Prostate gland (tissue), 2 donors: Measurements from ENCODE around the gene ARHGAP26. TPM values are rescaled to one million over a fixed set of nuclear protein-coding genes. Genes with fewer than 3 reads are reported as not detected.

ENCODE experiments used
- DNase-seq: peaks from one replicate; pipeline ENCODE4 v3.0.0-alpha.2; 2019; ENCODE audit warnings: low spot score
- H3K27ac ChIP-seq, 2 donors: fragments of 200-600 bp; sonication (generic); 2 replicates each; pipeline ENCODE4 v1.5.1; 2017 to 2019
- H3K27me3 ChIP-seq: fragments of 200-600 bp; sonication (generic); replicated peaks from 2 replicates; pipeline ENCODE4 v1.5.1; 2019; ENCODE audit not compliant: insufficient read depth
- H3K36me3 ChIP-seq, 2 donors: fragments of 200-600 bp; sonication (generic); 1 replicate in 1 of 2; 2 replicates in 1 of 2; pipeline versions ENCODE4 v1.5.1 to v1.8.1; 2017 to 2019
- H3K4me1 ChIP-seq: fragments of 200-600 bp; sonication (generic); replicated peaks from 2 replicates; pipeline ENCODE4 v1.5.1; 2019
- H3K4me3 ChIP-seq, 2 donors: fragments of 200-600 bp; sonication (generic); 2 replicates each; pipeline ENCODE4 v1.5.1; 2017 to 2019
- H3K9me3 ChIP-seq: fragments of 200-600 bp; sonication (generic); 2 replicates; pipeline ENCODE4 v1.5.1; 2017
- CTCF ChIP-seq, 4 experiments: fragments of 200-600 bp in 2 of 4; fragments of 450-650 bp in 2 of 4; sonication (generic) in 2 of 4; IDR thresholded peaks; 1 replicate in 3 of 4; 2 replicates in 1 of 4; pipeline ENCODE4 v1.5.1; 2016 to 2019; ENCODE audit warnings: antibody characterized with exemption in 4 of 4, mild to moderate bottlenecking in 2 of 4, moderate library complexity in 2 of 4
- POLR2A ChIP-seq: fragments of 450-650 bp; IDR thresholded peaks from one replicate; pipeline ENCODE4 v1.6.1; 2016; ENCODE audit warnings: antibody characterized with exemption, mild to moderate bottlenecking
- POLR2AphosphoS5 ChIP-seq: sonication (generic); formaldehyde crosslinking; IDR thresholded peaks from one replicate; pipeline ENCODE4 v1.6.1; 2017; ENCODE audit warnings: antibody characterized with exemption
- WGBS: methylation state at CpG from one replicate; pipeline ENCODE4 v1.1.5; 2018; 5-methylcytosine and 5-hydroxymethylcytosine counted together
- intact Hi-C: fragments of 100-400 bp; cut with DNase I; formaldehyde crosslinking; loops from one replicate; pipeline ENCODE4 v1.14.2; 2022
- total RNA-seq, 2 donors: library from RNA; depleted of rRNA; stranded (reverse); fragments of >200 nt; gene quantifications; one replicate each; pipeline ENCODE4 v1.1.0, GENCODE V29; 2016

Gene ARHGAP26
- total RNA-seq, 2 donors from 2014 or later, result 11.7 to 39.8 TPM

- no peak overlapping the region for H3K4me3 ChIP-seq
- H3K4me1 ChIP-seq, result peaks cover 11% of the 10 kb centered on the region
These were observed 51.7 kb downstream of the ARHGAP26 start for GRCh38 chr5:142821733-142822487.

GRCh38 chr5:142823126-142823525 lies 52.9 kb downstream of the ARHGAP26 start:
- intact Hi-C loops, result loop anchor here (10.0 kb wide), 1 partner anchor 48 kb away; the partner anchor contains the start of gene ARHGAP26
- H3K4me1 ChIP-seq, result peaks cover 4% of the 10 kb centered on the region
- no peak overlapping the region for H3K4me3 ChIP-seq
- no peak for DNase-seq
- 80% methylated on average over 2 of the region's 2 CpGs for WGBS
- no peak overlapping the region for H3K27ac ChIP-seq
- H3K9me3 ChIP-seq, result no peaks in the 10 kb centered on the region
- no peaks in the 10 kb centered on the region for H3K36me3 ChIP-seq
- TF ChIP-seq POLR2AphosphoS5, result no peak
- no peaks in the 10 kb centered on the region for H3K27me3 ChIP-seq

More at GRCh38 chr5:142821733-142822487, 51.7 kb downstream of the ARHGAP26 start:
- intact Hi-C loops, result loop anchor here (10.0 kb wide), 1 partner anchor 47 kb away; the partner anchor contains the start of gene ARHGAP26
- 55% methylated on average over 3 of the region's 3 CpGs for WGBS
- TF ChIP-seq CTCF (IDR thresholded peaks at IDR 0.05) (no peak), POLR2AphosphoS5 (no peak), POLR2A (no peak)
- no peaks in the 10 kb centered on the region for H3K9me3 ChIP-seq
- H3K36me3 ChIP-seq, result no peaks in the 10 kb centered on the region
- DNase-seq, result no peak
- H3K27ac ChIP-seq, result no peak overlapping the region
- H3K27me3 ChIP-seq, result no peaks in the 10 kb centered on the region

- intact Hi-C loops, result loop anchor here (10.0 kb wide), 1 partner anchor 49 kb away; the partner anchor contains the start of gene ARHGAP26
- Histone ChIP-seq H3K27ac (no peak overlapping the region), H3K4me1 (no peaks in the 10 kb centered on the region), H3K27me3 (no peaks in the 10 kb centered on the region), H3K36me3 (no peaks in the 10 kb centered on the region), H3K4me3 (no peak overlapping the region), H3K9me3 (no peaks in the 10 kb centered on the region)
- no peak for DNase-seq
- no peak for TF ChIP-seq POLR2A
- TF ChIP-seq POLR2AphosphoS5, result no peak
- no peak for TF ChIP-seq CTCF (IDR thresholded peaks at IDR 0.05)
- WGBS, result 79% methylated on average over 5 of the region's 5 CpGs
These were observed 53.6 kb downstream of the ARHGAP26 start for GRCh38 chr5:142823806-142824205.

GRCh38 chr5:142824391-142824790 lies 54.2 kb downstream of the ARHGAP26 start:
- Histone ChIP-seq H3K27ac (peak overlapping the region in 1 of 2 donors; percentile 2), H3K4me3 (no peak overlapping the region), H3K27me3 (no peaks in the 10 kb centered on the region), H3K9me3 (no peaks in the 10 kb centered on the region), H3K4me1 (no peaks in the 10 kb centered on the region), H3K36me3 (no peaks in the 10 kb centered on the region)
- no peak for DNase-seq
- intact Hi-C loops, result loop anchor here (10.0 kb wide), 1 partner anchor 50 kb away; the partner anchor contains the start of gene ARHGAP26
- TF ChIP-seq POLR2AphosphoS5 (no peak), CTCF (IDR thresholded peaks at IDR 0.05) (no peak), POLR2A (no peak)
- WGBS, result 50% methylated on average over 2 of the region's 2 CpGs

- Histone ChIP-seq H3K4me3 (no peak overlapping the region), H3K27me3 (no peaks in the 10 kb centered on the region), H3K27ac (peak overlapping the region; percentile 13 to 55), H3K36me3 (no peaks in the 10 kb centered on the region), H3K4me1 (no peaks in the 10 kb centered on the region), H3K9me3 (no peaks in the 10 kb centered on the region)
- WGBS, result 39% methylated on average over 13 of the region's 13 CpGs
- no peak for DNase-seq
- TF ChIP-seq POLR2A, result no peak
- peak; percentile 16 for TF ChIP-seq POLR2AphosphoS5
- intact Hi-C loops, result loop anchor here (10.0 kb wide), 1 partner anchor 51 kb away; the partner anchor contains the start of gene ARHGAP26
These were observed 55.4 kb downstream of the ARHGAP26 start for GRCh38 chr5:142825378-142826089.
